Measurements from ENCODE around the gene ZNF420.

Gene ZNF420

GRCh38 chr19:37148214-37148613, 70.0 kb downstream of the ZNF420 start:
- DNase-seq (ENCODE audit: low spot score), result no peak

DNA sequence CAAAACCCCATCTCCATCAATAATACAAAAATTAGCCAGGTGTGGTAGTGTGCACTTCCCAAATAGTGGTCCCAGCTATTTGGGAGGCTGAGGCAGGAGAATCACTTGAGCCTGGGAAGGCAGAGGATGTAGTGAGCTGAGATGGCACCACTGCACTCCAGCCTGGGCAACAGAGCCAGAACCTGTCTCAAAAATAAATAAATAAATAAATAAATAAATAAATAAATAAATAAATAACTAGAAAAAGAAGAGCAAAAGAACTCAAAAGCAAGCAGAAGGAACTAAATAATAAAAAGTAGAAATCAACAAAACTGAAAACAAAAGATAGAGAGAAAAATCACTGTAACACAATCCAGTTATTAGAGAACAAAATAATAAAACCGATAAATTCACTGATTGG, 81.9 kb downstream of the ZNF420 start:
- DNase-seq (ENCODE audit: low spot score), result no peak

- DNase-seq (ENCODE audit: low spot score), result no peak
Observed at GRCh38 chr19:37165635-37166034, 87.4 kb downstream of the ZNF420 start.

DNA sequence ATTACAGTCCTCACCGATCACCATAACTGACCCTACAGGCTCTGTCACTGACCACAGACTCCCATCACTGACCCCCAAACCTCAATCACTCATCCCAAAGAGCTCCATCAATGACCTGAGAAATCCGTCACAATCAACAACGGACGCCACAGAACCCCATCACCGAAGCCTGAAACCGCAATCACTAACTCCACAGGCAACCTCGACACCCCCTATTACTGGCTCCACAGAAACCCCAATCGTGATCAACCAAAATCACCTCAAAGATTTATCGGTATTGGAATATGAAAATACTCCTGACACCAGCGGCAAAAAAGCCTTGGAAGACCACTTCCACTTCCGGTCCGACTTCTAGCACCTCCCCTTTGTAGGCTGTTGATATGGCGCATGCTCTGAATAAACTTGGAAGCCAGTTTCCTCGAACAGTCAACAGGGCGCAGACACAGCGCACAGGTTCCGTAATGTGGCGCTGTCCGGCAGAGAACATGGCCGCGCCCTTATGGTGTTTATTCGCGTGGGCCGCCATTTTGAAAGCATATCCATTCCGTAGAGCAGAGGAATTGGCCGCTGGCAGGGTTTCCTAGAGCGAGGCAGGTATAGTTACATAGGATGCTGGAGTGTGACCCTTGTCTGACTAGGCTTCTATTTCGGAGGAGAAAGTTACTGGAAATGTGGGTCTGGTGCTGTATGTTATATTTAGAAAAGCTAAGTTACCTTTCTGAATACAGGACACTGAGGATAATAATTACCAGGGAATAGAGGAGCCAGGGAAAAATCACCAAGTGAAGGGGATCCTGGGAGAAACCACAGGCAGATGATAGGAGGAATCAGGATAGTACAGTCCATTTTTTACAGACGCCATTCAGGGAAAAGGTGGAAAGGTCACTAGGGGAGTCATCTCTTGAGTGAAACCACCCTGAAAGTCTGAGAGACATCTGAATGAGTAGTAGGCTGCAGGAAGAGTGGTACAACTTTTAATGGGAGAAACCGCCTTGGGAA, 94.4 kb downstream of the ZNF420 start, which contains the start of gene ZNF585A:
TSS of gene ZNF585A (minus strand) at position 328 of the 999 bp plus-strand sequence. CDS start 2,785 bp downstream, outside the sequence.
- peak; percentile 56 for DNase-seq (ENCODE audit: low spot score)

All from LoVo (cell line).